Ramos (cell line): ENCODE results near the gene CTNNAL1.

ENCODE experiments used
- in situ Hi-C: fragments of 300-500 bp; cut with MboI; formaldehyde crosslinking; loops from one replicate; pipeline ENCODE4 v1.14.3; 2022; ENCODE audit warnings: low sequenced_read_pairs; ENCODE audit not compliant: unreplicated experiment

CTNNAL1 gene

GRCh38 chr9:109028457-109028856 lies 15.2 kb upstream of the CTNNAL1 start:
- in situ Hi-C loops = no loop called here

GRCh38 chr9:109027176-109027575 lies 13.9 kb upstream of the CTNNAL1 start:
- in situ Hi-C loops = no loop called here

- in situ Hi-C loops = no loop called here
Measured at GRCh38 chr9:109026306-109026705, 13.0 kb upstream of the CTNNAL1 start.

- in situ Hi-C loops = no loop called here
Measured at GRCh38 chr9:109022873-109023272, 9.6 kb upstream of the CTNNAL1 start.

- in situ Hi-C loops = no loop called here
Measured at GRCh38 chr9:109020581-109021511, 7.5 kb upstream of the CTNNAL1 start.

- in situ Hi-C loops = no loop called here
Measured at GRCh38 chr9:109020113-109020512, 6.8 kb upstream of the CTNNAL1 start.

- in situ Hi-C loops = no loop called here
Measured at GRCh38 chr9:109019420-109019819, 6.1 kb upstream of the CTNNAL1 start.

- in situ Hi-C loops = no loop called here
Measured at GRCh38 chr9:109017493-109017892, 4.2 kb upstream of the CTNNAL1 start.

- in situ Hi-C loops = no loop called here
Measured at GRCh38 chr9:109017061-109017460, 3.8 kb upstream of the CTNNAL1 start.

- in situ Hi-C loops = no loop called here
Measured at GRCh38 chr9:109016132-109016531, 2.8 kb upstream of the CTNNAL1 start.

GRCh38 chr9:109014608-109015280 lies 1.4 kb upstream of the CTNNAL1 start:
- in situ Hi-C loops = no loop called here

GRCh38 chr9:109013679-109014607 lies 644 bp upstream of the CTNNAL1 start:
- in situ Hi-C loops = no loop called here

- in situ Hi-C loops = no loop called here
Measured at GRCh38 chr9:109012009-109012875, 1.1 kb downstream of the CTNNAL1 start.

- in situ Hi-C loops = no loop called here
Measured at GRCh38 chr9:109011231-109011671, 2.0 kb downstream of the CTNNAL1 start.

- in situ Hi-C loops = no loop called here
Measured at GRCh38 chr9:109010746-109011145, 2.6 kb downstream of the CTNNAL1 start.

GRCh38 chr9:109005678-109006077 lies 7.6 kb downstream of the CTNNAL1 start:
- in situ Hi-C loops = no loop called here

GRCh38 chr9:109003116-109003515 lies 10.2 kb downstream of the CTNNAL1 start:
- in situ Hi-C loops = no loop called here

- in situ Hi-C loops = no loop called here
Measured at GRCh38 chr9:109002141-109002540, 11.2 kb downstream of the CTNNAL1 start.

- in situ Hi-C loops = no loop called here
Measured at GRCh38 chr9:109001275-109001676, 12.0 kb downstream of the CTNNAL1 start.
